ENCODE data around the gene FLT1. TPM values are rescaled to one million over a fixed set of nuclear protein-coding genes. Genes with fewer than 3 reads are reported as not detected.
A peak's percentile ranks its signal among the peaks of the same experiment; 100 is the strongest.

The FLT1 gene
- polyA plus RNA-seq, 2 of the 4 experiments (the other 2 are of a cell fraction) = not detected

- no peaks in the 10 kb centered on the region for H3K9me3 ChIP-seq
- no peak overlapping the region for H3K4me2 ChIP-seq
- H3K4me3 ChIP-seq = no peak overlapping the region
- 93% methylated on average over 5 of the region's 5 CpGs for WGBS (ENCODE audit: missing lambda C conversion rate)
- POLR2A ChIA-PET = no interaction called here
- H3K4me1 ChIP-seq = no peaks in the 10 kb centered on the region
- CTCF ChIA-PET = no interaction called here
- H3K27ac ChIP-seq = no peak overlapping the region
- no peak for TF ChIP-seq HDAC2 (IDR thresholded peaks at IDR 0.05)
- TF ChIP-seq RFX5 (IDR thresholded peaks at IDR 0.05) = no peak
- no peak for TF ChIP-seq MAX (IDR thresholded peaks at IDR 0.05)
- no peak for TF ChIP-seq JUN (IDR thresholded peaks at IDR 0.05)
- TF ChIP-seq GATA3 (IDR thresholded peaks at IDR 0.05; ENCODE audit: borderline replicate concordance) = no peak
- TF ChIP-seq SREBF2 (IDR thresholded peaks at IDR 0.05) = no peak
- no peak for TF ChIP-seq SMC3 (IDR thresholded peaks at IDR 0.05)
- TF ChIP-seq REST (IDR thresholded peaks at IDR 0.05) = no peak
- TF ChIP-seq KDM5A (IDR thresholded peaks at IDR 0.05) = no peak
- TF ChIP-seq POLR2AphosphoS2 (conservative IDR thresholded peaks at IDR 0.05; ENCODE audit: low read length) = no peak
- TF ChIP-seq CEBPB (IDR thresholded peaks at IDR 0.05) = no peak
- ATAC-seq (no peak), FAIRE-seq (no peak), DNase-seq (ENCODE audit: low read depth in 1 of 2, low spot score in 1 of 2) (no peak)
These were observed 212.5 kb downstream of the FLT1 start for GRCh38 chr13:28282451-28282850.

GRCh38 chr13:28273919-28274318 is 221.0 kb downstream of the FLT1 start:
- Histone ChIP-seq H3K4me3 (no peak overlapping the region), H3K4me1 (no peaks in the 10 kb centered on the region), H3K27ac (no peak overlapping the region), H3K4me2 (no peak overlapping the region), H3K9me3 (no peaks in the 10 kb centered on the region)
- TF ChIP-seq NR3C1 (IDR thresholded peaks at IDR 0.05) = no peak
- TF ChIP-seq RAD21 (conservative IDR thresholded peaks at IDR 0.05 in 1 of 2, IDR thresholded peaks at IDR 0.05 in 1 of 2) = 0 out of 5 replicates have a peak, but pooled peaks of 1 of the 2 experiments have one; percentile 8
- 78% methylated on average over 3 of the region's 3 CpGs for WGBS (ENCODE audit: missing lambda C conversion rate)
- ATAC-seq = no peak
- POLR2A ChIA-PET = no interaction called here
- CTCF ChIA-PET = no interaction called here
- DNase-seq (ENCODE audit: low read depth in 1 of 2, low spot score in 1 of 2) = no peak
- FAIRE-seq = no peak

GRCh38 chr13:28271056-28271840 is 223.7 kb downstream of the FLT1 start:
- no peak overlapping the region for H3K4me3 ChIP-seq
- no peak for DNase-seq (ENCODE audit: low read depth in 1 of 2, low spot score in 1 of 2)
- FAIRE-seq = no peak
- H3K4me1 ChIP-seq = no peaks in the 10 kb centered on the region
- H3K9me3 ChIP-seq = no peaks in the 10 kb centered on the region
- no peak for TF ChIP-seq EP300 (IDR thresholded peaks at IDR 0.05)
- TF ChIP-seq HOXA7 (CRISPR knock-in tag; IDR thresholded peaks at IDR 0.05) = no peak
- TF ChIP-seq CHD2 (IDR thresholded peaks at IDR 0.05; ENCODE audit: low read length, partially characterized antibody) = no peak
- TF ChIP-seq KDM5A (IDR thresholded peaks at IDR 0.05) = no peak
- TF ChIP-seq NPAS2 (CRISPR knock-in tag; IDR thresholded peaks at IDR 0.05; ENCODE audit: borderline replicate concordance) = no peak
- TF ChIP-seq CTCF (IDR thresholded peaks at IDR 0.05) = no peak
- no peak for TF ChIP-seq MAX (IDR thresholded peaks at IDR 0.05)
- no peak for TF ChIP-seq ZC3H11A (IDR thresholded peaks at IDR 0.05)
- no peak for TF ChIP-seq HEYL (CRISPR knock-in tag; IDR thresholded peaks at IDR 0.05)
- no peak for TF ChIP-seq MAFK (IDR thresholded peaks at IDR 0.05; ENCODE audit: partially characterized antibody)
- no peak for TF ChIP-seq TP53 (CRISPR knock-in tag; IDR thresholded peaks at IDR 0.05)
- TF ChIP-seq EHF (CRISPR knock-in tag; IDR thresholded peaks at IDR 0.05) = no peak
- TF ChIP-seq ELK1 (IDR thresholded peaks at IDR 0.05; ENCODE audit: low read depth, low read length) = no peak
- no peak for TF ChIP-seq MAZ (IDR thresholded peaks at IDR 0.05; ENCODE audit: borderline replicate concordance, low read depth, low read length)
- no peak for TF ChIP-seq FOXS1 (CRISPR knock-in tag; IDR thresholded peaks at IDR 0.05)
- TF ChIP-seq BHLHE40 (IDR thresholded peaks at IDR 0.05; ENCODE audit: low read depth, low read length) = no peak
- TF ChIP-seq ZFP36 (IDR thresholded peaks at IDR 0.05; ENCODE audit: borderline replicate concordance, partially characterized antibody) = no peak
- ChIA-PET POLR2A (no interaction called here), CTCF (no interaction called here)
- 100% methylated on average over 2 of the region's 2 CpGs for WGBS (ENCODE audit: missing lambda C conversion rate)
- H3K27ac ChIP-seq = no peak overlapping the region
- no peak for ATAC-seq
- H3K4me2 ChIP-seq = no peak overlapping the region

Measured in A549 (cell line).